Sigmoid colon (tissue), 4 donors: ENCODE data around the gene TNFRSF9.

Source experiments
- EP300 ChIP-seq, 4 donors: sonication (generic); formaldehyde crosslinking; IDR thresholded peaks; one replicate each; pipeline ENCODE4 v1.6.1; 2017; ENCODE audit warnings: antibody characterized with exemption in 4 of 4
- POLR2A ChIP-seq, 2 donors: fragments of 450-650 bp; IDR thresholded peaks; one replicate each; pipeline ENCODE4 v1.6.1; 2016; ENCODE audit warnings: antibody characterized with exemption in 2 of 2, mild to moderate bottlenecking in 2 of 2, moderate library complexity in 2 of 2
- POLR2AphosphoS5 ChIP-seq, 4 donors: sonication (generic); formaldehyde crosslinking; IDR thresholded peaks; one replicate each; pipeline ENCODE4 v1.6.1; 2017; ENCODE audit warnings: antibody characterized with exemption in 4 of 4
- TF ChIP-seq, protein P1 (sequence below), 4 experiments: fragments of 450-650 bp in 3 of 4; fragments of 200-600 bp in 1 of 4; IDR thresholded peaks; one replicate each; pipeline ENCODE4 v1.5.1; 2016 to 2019; ENCODE audit warnings: antibody characterized with exemption in 4 of 4, mild to moderate bottlenecking in 3 of 4, moderate library complexity in 2 of 4

DNA sequence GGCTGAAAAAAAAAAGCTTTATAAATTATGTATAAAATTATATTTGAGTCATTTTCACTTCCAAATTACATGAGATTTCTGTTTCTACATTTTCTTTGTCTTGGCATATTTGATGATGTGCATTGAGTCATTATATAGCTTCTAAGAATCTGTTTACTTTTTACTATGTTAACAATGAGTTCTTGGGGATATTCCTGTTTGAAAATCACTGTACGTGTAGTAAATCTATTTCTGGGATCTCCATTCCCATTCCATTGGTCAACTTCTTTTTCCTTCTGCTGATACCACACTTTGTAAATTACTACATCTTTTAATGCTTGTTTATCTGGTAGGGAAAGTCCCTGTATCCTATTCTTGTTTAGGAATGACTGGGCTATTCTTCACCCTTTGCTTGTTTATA is 43.6 kb downstream of the TNFRSF9 start:
- TF ChIP-seq, protein P1, sequence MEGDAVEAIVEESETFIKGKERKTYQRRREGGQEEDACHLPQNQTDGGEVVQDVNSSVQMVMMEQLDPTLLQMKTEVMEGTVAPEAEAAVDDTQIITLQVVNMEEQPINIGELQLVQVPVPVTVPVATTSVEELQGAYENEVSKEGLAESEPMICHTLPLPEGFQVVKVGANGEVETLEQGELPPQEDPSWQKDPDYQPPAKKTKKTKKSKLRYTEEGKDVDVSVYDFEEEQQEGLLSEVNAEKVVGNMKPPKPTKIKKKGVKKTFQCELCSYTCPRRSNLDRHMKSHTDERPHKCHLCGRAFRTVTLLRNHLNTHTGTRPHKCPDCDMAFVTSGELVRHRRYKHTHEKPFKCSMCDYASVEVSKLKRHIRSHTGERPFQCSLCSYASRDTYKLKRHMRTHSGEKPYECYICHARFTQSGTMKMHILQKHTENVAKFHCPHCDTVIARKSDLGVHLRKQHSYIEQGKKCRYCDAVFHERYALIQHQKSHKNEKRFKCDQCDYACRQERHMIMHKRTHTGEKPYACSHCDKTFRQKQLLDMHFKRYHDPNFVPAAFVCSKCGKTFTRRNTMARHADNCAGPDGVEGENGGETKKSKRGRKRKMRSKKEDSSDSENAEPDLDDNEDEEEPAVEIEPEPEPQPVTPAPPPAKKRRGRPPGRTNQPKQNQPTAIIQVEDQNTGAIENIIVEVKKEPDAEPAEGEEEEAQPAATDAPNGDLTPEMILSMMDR (IDR thresholded peaks at IDR 0.05), result no peak
- TF ChIP-seq EP300 (IDR thresholded peaks at IDR 0.05), result no peak
- TF ChIP-seq POLR2A (IDR thresholded peaks at IDR 0.05), result no peak
- TF ChIP-seq POLR2AphosphoS5 (IDR thresholded peaks at IDR 0.05), result no peak
